Neural progenitor cell (in vitro differentiated cells): Measurements from ENCODE around the gene GANC. TPM values are rescaled to one million over a fixed set of nuclear protein-coding genes. Genes with fewer than 3 reads are reported as not detected.

Experiments used
- DNase-seq: peaks from one replicate; pipeline ENCODE4 v3.0.0-alpha.2; 2016; ENCODE audit warnings: low spot score
- H2AFZ ChIP-seq: fragments of 200-600 bp; sonication (generic); replicated peaks from 2 replicates; pipeline ENCODE4 v1.6.1; 2016; ENCODE audit warnings: antibody characterized with exemption
- H3F3A ChIP-seq: fragments of 200-600 bp; sonication (generic); 2 replicates; pipeline ENCODE4 v1.6.1; 2016; ENCODE audit warnings: antibody characterized with exemption, low read depth
- H3K27ac ChIP-seq: fragments of 200-600 bp; sonication (generic); 2 replicates; pipeline ENCODE4 v1.5.1; 2016; ENCODE audit warnings: mild to moderate bottlenecking
- H3K27me3 ChIP-seq: fragments of 200-600 bp; sonication (generic); 2 replicates; pipeline ENCODE4 v1.6.1; 2016; ENCODE audit warnings: mild to moderate bottlenecking, moderate library complexity
- H3K36me3 ChIP-seq: fragments of 200-600 bp; sonication (generic); 2 replicates; pipeline ENCODE4 v1.5.1; 2016
- H3K4me1 ChIP-seq: fragments of 200-600 bp; sonication (generic); 2 replicates; pipeline ENCODE4 v1.6.1; 2016; ENCODE audit warnings: mixed run types
- H3K4me2 ChIP-seq: fragments of 200-600 bp; sonication (generic); 2 replicates; pipeline ENCODE4 v1.6.1; 2016
- H3K4me3 ChIP-seq: fragments of 200-600 bp; sonication (generic); 2 replicates; pipeline ENCODE4 v1.5.1; 2016
- H3K79me2 ChIP-seq: fragments of 200-600 bp; sonication (generic); 2 replicates; pipeline ENCODE4 v1.6.1; 2016; ENCODE audit warnings: low read depth
- H3K9ac ChIP-seq: fragments of 200-600 bp; sonication (generic); 2 replicates; pipeline ENCODE4 v1.6.1; 2016
- H3K9me3 ChIP-seq: fragments of 200-600 bp; sonication (generic); 2 replicates; pipeline ENCODE4 v1.5.1; 2016; ENCODE audit warnings: low read depth
- H4K20me1 ChIP-seq: fragments of 200-600 bp; sonication (generic); 2 replicates; pipeline ENCODE4 v1.6.1; 2016; ENCODE audit warnings: low read depth
- H3K27ac Mint-ChIP-seq: 3 replicates; pipeline ENCODE4 v1.8.0; 2021; ENCODE audit warnings: mixed read lengths
- H3K27me3 Mint-ChIP-seq: 2 replicates; pipeline ENCODE4 v1.8.0; 2022; ENCODE audit warnings: low read depth, mild to moderate bottlenecking, inconsistent platforms, moderate library complexity, mixed read lengths; ENCODE audit not compliant: insufficient read depth
- H3K36me3 Mint-ChIP-seq: 3 replicates; pipeline ENCODE4 v1.8.0; 2021; ENCODE audit warnings: mixed read lengths
- H3K4me1 Mint-ChIP-seq: 3 replicates; pipeline ENCODE4 v1.8.0; 2021; ENCODE audit warnings: mixed read lengths
- H3K4me3 Mint-ChIP-seq: 3 replicates; pipeline ENCODE4 v1.8.0; 2021; ENCODE audit warnings: mild to moderate bottlenecking, moderate library complexity, mixed read lengths
- H3K9me3 Mint-ChIP-seq: 3 replicates; pipeline ENCODE4 v1.8.0; 2020; ENCODE audit warnings: mixed read lengths
- EZH2 ChIP-seq: fragments of 200-600 bp; sonication (generic); IDR thresholded peaks from 2 replicates; pipeline ENCODE4 v1.6.1; 2017; ENCODE audit warnings: antibody characterized with exemption, mild to moderate bottlenecking, moderate library complexity
- EZH2phosphoT487 ChIP-seq: fragments of 200-600 bp; sonication (generic); IDR thresholded peaks from 2 replicates; pipeline ENCODE4 v1.6.1; 2017; ENCODE audit warnings: antibody characterized with exemption
- total RNA-seq: library from RNA; depleted of rRNA; stranded (reverse); fragments of >200 nt; gene quantifications from 2 replicates; pipeline ENCODE4 v1.2.3, GENCODE V29; 2015; ENCODE audit warnings: low replicate concordance
- TF ChIP-seq, protein P1 (sequence below): fragments of 200-600 bp; sonication (generic); IDR thresholded peaks from 2 replicates; pipeline ENCODE4 v1.5.1; 2017; ENCODE audit warnings: antibody characterized with exemption, mild to moderate bottlenecking

The GANC gene
- total RNA-seq, 1 donor from 2014 or later, result 22.7 TPM

- Histone ChIP-seq H4K20me1 (no peaks in the 10 kb centered on the region), H3K79me2 (no peaks in the 10 kb centered on the region), H3K27me3 (no peaks in the 10 kb centered on the region), H3K4me3 (no peak overlapping the region), H3F3A (no peaks in the 10 kb centered on the region), H3K9me3 (no peaks in the 10 kb centered on the region), H3K4me2 (no peak overlapping the region), H2AFZ (no peak overlapping the region), H3K4me1 (no peaks in the 10 kb centered on the region), H3K36me3 (no peaks in the 10 kb centered on the region), H3K27ac (no peak overlapping the region), H3K9ac (peak overlapping the region; percentile 16)
- TF ChIP-seq EZH2 (no peak), EZH2phosphoT487 (no peak)
- TF ChIP-seq, protein P1, sequence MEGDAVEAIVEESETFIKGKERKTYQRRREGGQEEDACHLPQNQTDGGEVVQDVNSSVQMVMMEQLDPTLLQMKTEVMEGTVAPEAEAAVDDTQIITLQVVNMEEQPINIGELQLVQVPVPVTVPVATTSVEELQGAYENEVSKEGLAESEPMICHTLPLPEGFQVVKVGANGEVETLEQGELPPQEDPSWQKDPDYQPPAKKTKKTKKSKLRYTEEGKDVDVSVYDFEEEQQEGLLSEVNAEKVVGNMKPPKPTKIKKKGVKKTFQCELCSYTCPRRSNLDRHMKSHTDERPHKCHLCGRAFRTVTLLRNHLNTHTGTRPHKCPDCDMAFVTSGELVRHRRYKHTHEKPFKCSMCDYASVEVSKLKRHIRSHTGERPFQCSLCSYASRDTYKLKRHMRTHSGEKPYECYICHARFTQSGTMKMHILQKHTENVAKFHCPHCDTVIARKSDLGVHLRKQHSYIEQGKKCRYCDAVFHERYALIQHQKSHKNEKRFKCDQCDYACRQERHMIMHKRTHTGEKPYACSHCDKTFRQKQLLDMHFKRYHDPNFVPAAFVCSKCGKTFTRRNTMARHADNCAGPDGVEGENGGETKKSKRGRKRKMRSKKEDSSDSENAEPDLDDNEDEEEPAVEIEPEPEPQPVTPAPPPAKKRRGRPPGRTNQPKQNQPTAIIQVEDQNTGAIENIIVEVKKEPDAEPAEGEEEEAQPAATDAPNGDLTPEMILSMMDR, result no peak
- H3K4me3 Mint-ChIP-seq, result no peak overlapping the region
- DNase-seq, result no peak
- no peaks in the 10 kb centered on the region for H3K9me3 Mint-ChIP-seq
- H3K27me3 Mint-ChIP-seq, result no peaks in the 10 kb centered on the region
- peaks cover 4% of the 10 kb centered on the region for H3K36me3 Mint-ChIP-seq
- H3K27ac Mint-ChIP-seq, result no peak overlapping the region
- no peaks in the 10 kb centered on the region for H3K4me1 Mint-ChIP-seq
Measured at GRCh38 chr15:42282926-42283325, 9.9 kb downstream of the GANC start.

GRCh38 chr15:42283671-42284070 is 10.7 kb downstream of the GANC start:
- no peak for DNase-seq

DNA sequence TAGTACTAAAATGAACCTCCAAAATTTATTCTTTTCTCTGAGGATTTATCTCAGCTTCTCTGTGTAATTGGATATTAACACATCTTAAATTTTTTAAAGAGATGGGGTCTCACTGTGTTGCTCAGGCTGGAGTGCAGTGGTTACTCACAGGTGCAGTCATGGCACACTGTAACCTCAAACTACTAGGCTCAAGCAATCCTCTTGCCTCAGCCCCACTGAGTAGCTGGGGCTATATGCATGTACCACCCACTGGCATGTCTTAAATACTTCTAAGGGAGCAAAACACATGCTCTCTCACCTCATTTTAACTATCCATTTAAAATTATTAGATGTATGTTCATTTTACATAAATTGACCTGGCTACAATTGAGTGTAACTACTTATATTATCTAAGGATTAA is 11.6 kb downstream of the GANC start:
- Mint-ChIP-seq H3K27ac (no peak overlapping the region), H3K4me1 (no peaks in the 10 kb centered on the region), H3K4me3 (no peak overlapping the region), H3K9me3 (no peaks in the 10 kb centered on the region), H3K27me3 (no peaks in the 10 kb centered on the region), H3K36me3 (peaks cover 4% of the 10 kb centered on the region)
- Histone ChIP-seq H3K9me3 (no peaks in the 10 kb centered on the region), H4K20me1 (no peaks in the 10 kb centered on the region), H3K36me3 (no peaks in the 10 kb centered on the region), H3K4me1 (no peaks in the 10 kb centered on the region), H2AFZ (no peak overlapping the region), H3K27ac (no peak overlapping the region), H3K27me3 (no peaks in the 10 kb centered on the region), H3K79me2 (no peaks in the 10 kb centered on the region), H3F3A (no peaks in the 10 kb centered on the region), H3K4me2 (no peak overlapping the region), H3K9ac (no peak overlapping the region), H3K4me3 (no peak overlapping the region)
- DNase-seq, result no peak
- TF ChIP-seq EZH2 (no peak), EZH2phosphoT487 (no peak)
- TF ChIP-seq, protein P1, result no peak

More at GRCh38 chr15:42283671-42284070, 10.7 kb downstream of the GANC start:
- Histone ChIP-seq H3F3A (no peaks in the 10 kb centered on the region), H3K9ac (no peak overlapping the region), H3K27ac (no peak overlapping the region), H3K4me3 (no peak overlapping the region), H3K4me2 (no peak overlapping the region), H3K36me3 (no peaks in the 10 kb centered on the region), H3K4me1 (no peaks in the 10 kb centered on the region), H4K20me1 (no peaks in the 10 kb centered on the region), H3K79me2 (no peaks in the 10 kb centered on the region), H2AFZ (no peak overlapping the region), H3K9me3 (no peaks in the 10 kb centered on the region), H3K27me3 (no peaks in the 10 kb centered on the region)
- Mint-ChIP-seq H3K4me1 (no peaks in the 10 kb centered on the region), H3K27me3 (no peaks in the 10 kb centered on the region), H3K27ac (no peak overlapping the region), H3K9me3 (no peaks in the 10 kb centered on the region), H3K4me3 (no peak overlapping the region), H3K36me3 (peaks cover 4% of the 10 kb centered on the region)
- TF ChIP-seq, protein P1, result no peak
- TF ChIP-seq EZH2phosphoT487 (no peak), EZH2 (no peak)
